ENCODE results near the gene KCNIP4. TPM values are rescaled to one million over a fixed set of nuclear protein-coding genes. Genes with fewer than 3 reads are reported as not detected.

KCNIP4 gene
- total and polyA plus RNA-seq, 9 of the 15 experiments (the other 6 are each of a cell fraction or from before 2014, with no cell fraction given) = 0.25 to 0.41 TPM; not detected in 7

- POLR2A ChIA-PET = no interaction called here
- Histone ChIP-seq H3K9me1 (ENCODE audit: control insufficient read depth, insufficient read depth, low read length) (no peaks in the 10 kb centered on the region), H3K4me2 (ENCODE audit: insufficient read depth, low read length) (no peak overlapping the region), H2AFZ (ENCODE audit: low read depth, low read length) (no peak overlapping the region), H3K79me2 (ENCODE audit: control insufficient read depth, insufficient read depth, low read length) (no peaks in the 10 kb centered on the region), H3K4me1 (replicated peaks in 1 of 2; ENCODE audit: control insufficient read depth in 2 of 2, insufficient read depth in 2 of 2, low read length in 2 of 2) (no peaks in the 10 kb centered on the region), H3K9me3 (replicated peaks; ENCODE audit: control insufficient read depth, insufficient read depth, low read depth, low read length) (no peaks in the 10 kb centered on the region), H3K36me3 (ENCODE audit: control insufficient read depth, insufficient read depth, low read length) (no peaks in the 10 kb centered on the region), H3K27ac (ENCODE audit: extremely low read depth, low read depth, low read length) (no peak overlapping the region), H3K27me3 (ENCODE audit: control insufficient read depth in 2 of 2, insufficient read depth in 2 of 2, low read length in 2 of 2) (no peaks in the 10 kb centered on the region), H3K4me3 (no peak overlapping the region), H4K20me1 (replicated peaks; ENCODE audit: control insufficient read depth, insufficient read depth, low read length) (no peaks in the 10 kb centered on the region), H3K9ac (ENCODE audit: insufficient read depth in 1 of 2, low read depth in 2 of 2, low read length in 2 of 2) (no peak overlapping the region)
- in situ Hi-C loops (cut with MboI) (no loop called here), intact Hi-C loops (cut with micrococcal nuclease) (no loop called here)
- CTCF ChIA-PET (ENCODE audit: low intra/inter-chr PET ratio) = no interaction called here
- no peak for FAIRE-seq
- no peak for ATAC-seq
- no peak for DNase-seq (ENCODE audit: extremely low read depth in 1 of 4, low spot score in 3 of 4)
- no TSS peak for BruUV-seq (replicated peaks)
- no peak for TF ChIP-seq ZNF449 (CRISPR knock-in tag; IDR thresholded peaks at IDR 0.05)
- no peak for TF ChIP-seq PHB (CRISPR knock-in tag; IDR thresholded peaks at IDR 0.05)
- TF ChIP-seq ZBTB8A (IDR thresholded peaks at IDR 0.05; ENCODE audit: partially characterized antibody) = no peak
- no peak for TF ChIP-seq ZNF408 (CRISPR knock-in tag; IDR thresholded peaks at IDR 0.05; ENCODE audit: low read depth)
- TF ChIP-seq SETDB1 (IDR thresholded peaks at IDR 0.05; ENCODE audit: low read length) = no peak
- TF ChIP-seq TBP (optimal IDR thresholded peaks at IDR 0.05; ENCODE audit: low read depth, low read length) = no peak
- no peak for TF ChIP-seq JUND (IDR thresholded peaks at IDR 0.05; ENCODE audit: borderline replicate concordance, low read depth, low read length)
- no peak for TF ChIP-seq JUND (tag; IDR thresholded peaks at IDR 0.05; ENCODE audit: borderline replicate concordance, low read depth, low read length)
- no peak for TF ChIP-seq SMC3 (conservative IDR thresholded peaks at IDR 0.05; ENCODE audit: insufficient read depth, low read depth, low read length)
- no peak for TF ChIP-seq ZNF217 (CRISPR knock-in tag; IDR thresholded peaks at IDR 0.05)
- no peak for TF ChIP-seq RUNX1 (IDR thresholded peaks at IDR 0.05; ENCODE audit: low read depth)
- TF ChIP-seq FOXO4 (CRISPR knock-in tag; IDR thresholded peaks at IDR 0.05) = no peak
- no peak for TF ChIP-seq NR2C1 (IDR thresholded peaks at IDR 0.05)
- TF ChIP-seq NR2C1 (tag; IDR thresholded peaks at IDR 0.05) = no peak
- no peak for TF ChIP-seq ZNF512 (tag; IDR thresholded peaks at IDR 0.05)
- no peak for TF ChIP-seq ARID3B (CRISPR knock-in tag; IDR thresholded peaks at IDR 0.05; ENCODE audit: borderline replicate concordance)
These were observed 1049.0 kb downstream of the KCNIP4 start for GRCh38 chr4:20899591-20899990.
